Type B pancreatic cell (in vitro differentiated cells): Measurements from ENCODE around the gene DAD1. TPM values are rescaled to one million over a fixed set of nuclear protein-coding genes. Genes with fewer than 3 reads are reported as not detected.
A peak's percentile ranks its signal among the peaks of the same experiment; 100 is the strongest.

ENCODE experiments used
- DNase-seq: peaks from one replicate; pipeline ENCODE4 v3.0.0; 2021; ENCODE audit warnings: mixed read lengths; ENCODE audit not compliant: unreplicated experiment; ENCODE audit errors: extremely low spot score
- H3K27ac Mint-ChIP-seq: 2 replicates; pipeline ENCODE4 v1.8.0; 2021; ENCODE audit warnings: mild to moderate bottlenecking, mixed read lengths
- H3K27me3 Mint-ChIP-seq: 2 replicates; pipeline ENCODE4 v1.8.0; 2021; ENCODE audit warnings: mixed read lengths
- H3K36me3 Mint-ChIP-seq: 2 replicates; pipeline ENCODE4 v1.8.0; 2021; ENCODE audit warnings: mixed read lengths
- H3K4me1 Mint-ChIP-seq: one replicate; pipeline ENCODE4 v1.8.0; 2021; ENCODE audit warnings: mixed read lengths; ENCODE audit not compliant: unreplicated experiment
- H3K4me3 Mint-ChIP-seq: 2 replicates; pipeline ENCODE4 v1.8.0; 2021; ENCODE audit warnings: mild to moderate bottlenecking, mixed read lengths
- H3K9me3 Mint-ChIP-seq: 2 replicates; pipeline ENCODE4 v1.8.0; 2021; ENCODE audit warnings: mixed read lengths
- total RNA-seq: library from RNA; stranded (reverse); gene quantifications from 2 replicates; pipeline ENCODE4 v1.2.1, GENCODE V29; 2021; ENCODE audit warnings: low replicate concordance
- TF ChIP-seq, protein P1 (sequence below): fragments of 200-600 bp; sonication (generic); conservative IDR thresholded peaks from 2 replicates; pipeline ENCODE4 v1.5.0; 2021; ENCODE audit warnings: antibody characterized with exemption, mild to moderate bottlenecking

Gene DAD1
- total RNA-seq, 1 donor from 2014 or later = 191 TPM

DNA sequence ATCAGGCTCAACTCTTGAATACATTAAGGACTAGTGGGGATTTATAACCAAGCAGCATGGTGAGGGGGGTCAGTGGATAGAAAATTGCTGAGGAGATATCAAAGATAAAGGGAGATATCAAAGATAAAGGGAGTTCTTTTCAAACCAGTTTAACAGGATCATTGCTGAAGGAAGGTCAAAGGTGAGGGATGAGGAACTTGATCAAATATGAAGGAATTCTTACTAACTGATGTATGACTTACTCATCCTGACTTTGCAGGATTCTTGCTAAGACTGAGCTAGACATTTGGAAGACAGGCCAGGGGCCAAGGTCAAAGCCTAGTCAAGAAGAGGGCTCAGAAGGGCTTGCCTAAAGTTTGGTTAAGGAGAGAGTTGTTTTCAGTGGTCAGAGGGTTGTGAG lies 13.8 kb upstream of the DAD1 start:
- Mint-ChIP-seq H3K4me3 (no peak overlapping the region), H3K9me3 (no peaks in the 10 kb centered on the region), H3K4me1 (peaks cover 32% of the 10 kb centered on the region), H3K27me3 (no peaks in the 10 kb centered on the region), H3K36me3 (peaks cover 35% of the 10 kb centered on the region), H3K27ac (peak overlapping the region; percentile 92)
- TF ChIP-seq, protein P1, sequence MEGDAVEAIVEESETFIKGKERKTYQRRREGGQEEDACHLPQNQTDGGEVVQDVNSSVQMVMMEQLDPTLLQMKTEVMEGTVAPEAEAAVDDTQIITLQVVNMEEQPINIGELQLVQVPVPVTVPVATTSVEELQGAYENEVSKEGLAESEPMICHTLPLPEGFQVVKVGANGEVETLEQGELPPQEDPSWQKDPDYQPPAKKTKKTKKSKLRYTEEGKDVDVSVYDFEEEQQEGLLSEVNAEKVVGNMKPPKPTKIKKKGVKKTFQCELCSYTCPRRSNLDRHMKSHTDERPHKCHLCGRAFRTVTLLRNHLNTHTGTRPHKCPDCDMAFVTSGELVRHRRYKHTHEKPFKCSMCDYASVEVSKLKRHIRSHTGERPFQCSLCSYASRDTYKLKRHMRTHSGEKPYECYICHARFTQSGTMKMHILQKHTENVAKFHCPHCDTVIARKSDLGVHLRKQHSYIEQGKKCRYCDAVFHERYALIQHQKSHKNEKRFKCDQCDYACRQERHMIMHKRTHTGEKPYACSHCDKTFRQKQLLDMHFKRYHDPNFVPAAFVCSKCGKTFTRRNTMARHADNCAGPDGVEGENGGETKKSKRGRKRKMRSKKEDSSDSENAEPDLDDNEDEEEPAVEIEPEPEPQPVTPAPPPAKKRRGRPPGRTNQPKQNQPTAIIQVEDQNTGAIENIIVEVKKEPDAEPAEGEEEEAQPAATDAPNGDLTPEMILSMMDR = no peak
- no peak for DNase-seq

DNA sequence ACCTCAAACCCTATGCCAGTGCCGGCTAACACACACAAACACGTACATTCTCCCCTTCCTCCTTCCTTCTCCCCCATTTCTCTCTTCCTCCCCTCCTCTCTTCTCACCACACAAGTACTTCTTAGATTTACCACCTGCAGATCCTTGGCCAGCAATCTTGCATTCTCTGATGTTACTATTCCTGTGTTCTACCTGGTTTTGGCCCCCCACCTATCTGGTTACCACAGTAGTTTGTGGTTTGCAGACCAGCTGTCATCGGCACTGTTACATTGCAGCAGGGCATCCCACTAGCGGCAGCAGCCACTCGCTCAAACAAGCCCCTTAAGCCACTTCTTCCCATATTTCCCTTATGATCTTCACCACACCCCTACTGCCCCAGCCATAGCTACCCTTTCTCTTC lies 13.0 kb upstream of the DAD1 start:
- Mint-ChIP-seq H3K27me3 (peaks cover under 1% of the 10 kb centered on the region), H3K4me3 (peak overlapping the region; percentile 67), H3K4me1 (peaks cover 32% of the 10 kb centered on the region), H3K27ac (peak overlapping the region; percentile 92), H3K9me3 (no peaks in the 10 kb centered on the region), H3K36me3 (peaks cover 30% of the 10 kb centered on the region)
- TF ChIP-seq, protein P1 = no peak
- DNase-seq = no peak

DNA sequence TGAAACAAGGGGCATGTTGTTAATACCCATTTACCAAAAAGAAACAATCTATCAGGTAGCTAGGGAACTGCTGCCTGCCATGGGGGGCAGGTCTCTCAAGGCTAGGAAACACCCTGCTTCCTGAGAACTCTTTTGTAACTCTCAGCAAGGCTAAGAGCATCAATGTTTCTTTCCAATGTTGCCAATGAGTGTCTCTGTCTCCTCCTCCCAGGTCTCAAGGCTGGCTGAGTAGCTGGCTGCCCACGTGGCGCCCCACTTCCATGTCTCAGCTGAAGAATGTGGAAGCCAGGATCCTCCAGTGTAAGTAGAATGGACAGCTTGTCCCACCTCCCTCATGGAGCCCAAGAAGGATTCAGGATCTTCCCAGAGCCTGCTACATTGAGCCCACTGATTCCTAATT lies 12.4 kb upstream of the DAD1 start:
- TF ChIP-seq, protein P1 = no peak
- DNase-seq = no peak
- Mint-ChIP-seq H3K4me1 (peaks cover 32% of the 10 kb centered on the region), H3K27me3 (peaks cover 3% of the 10 kb centered on the region), H3K27ac (peak overlapping the region; percentile 92), H3K4me3 (peak overlapping the region; percentile 67), H3K36me3 (peaks cover 27% of the 10 kb centered on the region), H3K9me3 (no peaks in the 10 kb centered on the region)

- DNase-seq = no peak
- TF ChIP-seq, protein P1 = no peak
- Mint-ChIP-seq H3K9me3 (no peaks in the 10 kb centered on the region), H3K4me3 (peak overlapping the region; percentile 98), H3K27me3 (peaks cover 10% of the 10 kb centered on the region), H3K36me3 (peaks cover 23% of the 10 kb centered on the region), H3K27ac (peak overlapping the region; percentile 96), H3K4me1 (peaks cover 32% of the 10 kb centered on the region)
Measured at GRCh38 chr14:22600027-22600426, 11.0 kb upstream of the DAD1 start.

DNA sequence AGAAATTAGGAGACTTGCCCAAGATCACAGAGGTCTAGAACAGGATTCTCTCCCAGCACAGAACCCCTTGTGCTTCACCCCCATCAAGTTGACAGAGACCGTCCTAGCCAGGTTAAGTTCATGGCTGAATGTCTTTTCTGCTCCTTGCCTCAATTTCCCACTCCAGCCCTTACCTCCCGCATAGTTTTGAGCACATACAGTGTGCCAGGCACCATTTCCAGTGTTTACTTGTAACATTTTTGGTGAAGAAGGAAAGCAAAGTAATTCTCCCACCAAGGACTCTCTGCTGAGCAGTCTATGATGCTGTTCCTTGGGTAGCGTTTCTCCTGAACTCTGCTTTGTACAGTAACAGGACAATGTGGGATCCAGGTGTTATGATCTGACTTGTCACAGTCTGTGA lies 10.3 kb upstream of the DAD1 start:
- Mint-ChIP-seq H3K27me3 (peaks cover 16% of the 10 kb centered on the region), H3K27ac (peak overlapping the region; percentile 96), H3K9me3 (no peaks in the 10 kb centered on the region), H3K4me3 (peak overlapping the region; percentile 98), H3K4me1 (peaks cover 32% of the 10 kb centered on the region), H3K36me3 (peaks cover 23% of the 10 kb centered on the region)
- TF ChIP-seq, protein P1 = no peak
- no peak for DNase-seq

DNA sequence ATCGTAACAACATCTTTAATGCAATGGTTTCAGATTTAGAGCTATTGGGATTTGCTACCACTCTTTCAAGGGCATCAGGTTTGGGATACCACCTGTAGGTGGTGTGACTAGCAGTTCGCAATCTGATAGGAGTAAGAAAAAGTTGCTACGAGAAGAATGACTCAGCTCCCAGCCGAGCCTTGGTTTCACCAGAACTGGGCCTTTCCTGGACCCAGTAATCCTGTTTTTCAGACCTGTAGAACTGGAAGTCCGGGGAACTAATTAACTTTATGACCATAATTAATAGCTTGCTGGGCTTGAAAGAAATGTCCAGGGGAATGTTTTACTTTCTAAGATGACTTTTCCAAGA lies 9.8 kb upstream of the DAD1 start:
- DNase-seq = no peak
- TF ChIP-seq, protein P1 = peak; percentile 45
- Mint-ChIP-seq H3K27me3 (peaks cover 21% of the 10 kb centered on the region), H3K4me3 (peak overlapping the region; percentile 98), H3K36me3 (peaks cover 22% of the 10 kb centered on the region), H3K9me3 (no peaks in the 10 kb centered on the region), H3K27ac (peak overlapping the region; percentile 96), H3K4me1 (peaks cover 32% of the 10 kb centered on the region)
